ENCODE data around the gene KIF1A. TPM values are rescaled to one million over a fixed set of nuclear protein-coding genes. Genes with fewer than 3 reads are reported as not detected.

Gene KIF1A
- total and polyA plus RNA-seq, 2 of the 13 experiments (the other 11 are each of a cell fraction or from before 2014, with no cell fraction given), result 0.01 TPM; not detected in 1

DNA sequence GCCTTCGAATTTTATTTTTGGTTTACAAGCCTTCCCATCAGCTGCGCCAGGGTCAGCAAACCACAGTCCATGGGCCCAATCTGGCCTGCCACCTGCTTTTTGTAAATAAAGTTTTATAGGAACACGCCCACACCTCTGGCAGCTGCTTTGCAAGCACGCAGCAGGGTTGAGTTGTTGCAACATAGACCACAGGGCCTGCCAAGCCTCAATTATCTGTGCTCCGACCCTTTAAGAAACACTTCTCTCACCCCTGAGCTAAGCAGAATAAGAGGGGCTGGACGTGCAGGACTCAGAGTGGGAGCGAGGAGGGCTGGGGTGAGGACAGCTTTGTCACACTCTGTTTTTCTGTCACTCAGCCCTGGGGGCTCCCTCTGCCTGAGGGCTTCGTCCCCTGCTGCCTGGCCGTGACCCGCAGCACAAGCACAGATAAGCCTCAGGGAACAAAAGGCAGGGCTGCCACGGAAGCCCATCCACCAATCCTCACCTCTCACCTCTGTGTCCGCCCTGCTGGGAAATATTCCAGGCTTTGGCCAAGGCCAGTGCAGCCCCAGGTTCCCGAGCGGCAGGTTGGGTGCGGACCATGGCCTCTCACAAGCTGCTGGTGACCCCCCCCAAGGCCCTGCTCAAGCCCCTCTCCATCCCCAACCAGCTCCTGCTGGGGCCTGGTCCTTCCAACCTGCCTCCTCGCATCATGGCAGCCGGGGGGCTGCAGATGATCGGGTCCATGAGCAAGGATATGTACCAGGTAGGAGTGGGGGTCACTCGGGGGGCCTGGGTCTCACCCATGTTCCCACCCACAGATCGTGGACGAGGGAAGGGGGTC lies 48.5 kb upstream of the KIF1A start, which contains the start of gene AGXT (continued):
- TF ChIP-seq ZNF441 (CRISPR knock-in tag; IDR thresholded peaks at IDR 0.05; ENCODE audit: borderline replicate concordance) (peak; percentile 59; the same call in 1 of the 2 replicates), CREM (IDR thresholded peaks at IDR 0.05) (peak; percentile 23), CREM (CRISPR knock-in tag; IDR thresholded peaks at IDR 0.05) (no peak), ZFY (CRISPR knock-in tag; IDR thresholded peaks at IDR 0.05) (peak; percentile 78), SAFB2 (CRISPR knock-in tag; IDR thresholded peaks at IDR 0.05; ENCODE audit: borderline replicate concordance, low read depth) (peak; percentile 43; the same call in 1 of the 2 replicates), ZNF761 (CRISPR knock-in tag; conservative IDR thresholded peaks at IDR 0.05) (peak; percentile 56), ATF7 (IDR thresholded peaks at IDR 0.05) (no peak), ATF7 (CRISPR knock-in tag; IDR thresholded peaks at IDR 0.05) (peak; percentile 71), ZNF670 (CRISPR knock-in tag; IDR thresholded peaks at IDR 0.05; ENCODE audit: borderline replicate concordance) (no peak; the same call in 1 of the 2 replicates), ZNF331 (CRISPR knock-in tag; IDR thresholded peaks at IDR 0.05) (peak; percentile 62; the same call in 1 of the 2 replicates), SCMH1 (CRISPR knock-in tag; IDR thresholded peaks at IDR 0.05; ENCODE audit: borderline replicate concordance) (no peak), ZSCAN12 (CRISPR knock-in tag; IDR thresholded peaks at IDR 0.05) (peak; percentile 67; the same call in 1 of the 2 replicates), ARID2 (CRISPR knock-in tag; IDR thresholded peaks at IDR 0.05; ENCODE audit: borderline replicate concordance) (no peak)
- TF ChIP-seq, protein P1, sequence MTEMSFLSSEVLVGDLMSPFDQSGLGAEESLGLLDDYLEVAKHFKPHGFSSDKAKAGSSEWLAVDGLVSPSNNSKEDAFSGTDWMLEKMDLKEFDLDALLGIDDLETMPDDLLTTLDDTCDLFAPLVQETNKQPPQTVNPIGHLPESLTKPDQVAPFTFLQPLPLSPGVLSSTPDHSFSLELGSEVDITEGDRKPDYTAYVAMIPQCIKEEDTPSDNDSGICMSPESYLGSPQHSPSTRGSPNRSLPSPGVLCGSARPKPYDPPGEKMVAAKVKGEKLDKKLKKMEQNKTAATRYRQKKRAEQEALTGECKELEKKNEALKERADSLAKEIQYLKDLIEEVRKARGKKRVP (CRISPR knock-in tag; IDR thresholded peaks at IDR 0.05), result peak in 1 of 2 experiments; percentile 63; a peak in 2 of 4 replicates
- TF ChIP-seq, protein P2, sequence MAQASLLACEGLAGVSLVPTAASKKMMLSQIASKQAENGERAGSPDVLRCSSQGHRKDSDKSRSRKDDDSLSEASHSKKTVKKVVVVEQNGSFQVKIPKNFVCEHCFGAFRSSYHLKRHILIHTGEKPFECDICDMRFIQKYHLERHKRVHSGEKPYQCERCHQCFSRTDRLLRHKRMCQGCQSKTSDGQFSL (CRISPR knock-in tag; IDR thresholded peaks at IDR 0.05), result peak; percentile 94
- TF ChIP-seq, protein P3, sequence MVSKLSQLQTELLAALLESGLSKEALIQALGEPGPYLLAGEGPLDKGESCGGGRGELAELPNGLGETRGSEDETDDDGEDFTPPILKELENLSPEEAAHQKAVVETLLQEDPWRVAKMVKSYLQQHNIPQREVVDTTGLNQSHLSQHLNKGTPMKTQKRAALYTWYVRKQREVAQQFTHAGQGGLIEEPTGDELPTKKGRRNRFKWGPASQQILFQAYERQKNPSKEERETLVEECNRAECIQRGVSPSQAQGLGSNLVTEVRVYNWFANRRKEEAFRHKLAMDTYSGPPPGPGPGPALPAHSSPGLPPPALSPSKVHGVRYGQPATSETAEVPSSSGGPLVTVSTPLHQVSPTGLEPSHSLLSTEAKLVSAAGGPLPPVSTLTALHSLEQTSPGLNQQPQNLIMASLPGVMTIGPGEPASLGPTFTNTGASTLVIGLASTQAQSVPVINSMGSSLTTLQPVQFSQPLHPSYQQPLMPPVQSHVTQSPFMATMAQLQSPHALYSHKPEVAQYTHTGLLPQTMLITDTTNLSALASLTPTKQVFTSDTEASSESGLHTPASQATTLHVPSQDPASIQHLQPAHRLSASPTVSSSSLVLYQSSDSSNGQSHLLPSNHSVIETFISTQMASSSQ (IDR thresholded peaks at IDR 0.05; ENCODE audit: low read depth), result no peak
- TF ChIP-seq, protein P3 (CRISPR knock-in tag; IDR thresholded peaks at IDR 0.05; ENCODE audit: borderline replicate concordance), result peak; percentile 63; the same call in 1 of the 2 replicates
- TF ChIP-seq, protein P4, sequence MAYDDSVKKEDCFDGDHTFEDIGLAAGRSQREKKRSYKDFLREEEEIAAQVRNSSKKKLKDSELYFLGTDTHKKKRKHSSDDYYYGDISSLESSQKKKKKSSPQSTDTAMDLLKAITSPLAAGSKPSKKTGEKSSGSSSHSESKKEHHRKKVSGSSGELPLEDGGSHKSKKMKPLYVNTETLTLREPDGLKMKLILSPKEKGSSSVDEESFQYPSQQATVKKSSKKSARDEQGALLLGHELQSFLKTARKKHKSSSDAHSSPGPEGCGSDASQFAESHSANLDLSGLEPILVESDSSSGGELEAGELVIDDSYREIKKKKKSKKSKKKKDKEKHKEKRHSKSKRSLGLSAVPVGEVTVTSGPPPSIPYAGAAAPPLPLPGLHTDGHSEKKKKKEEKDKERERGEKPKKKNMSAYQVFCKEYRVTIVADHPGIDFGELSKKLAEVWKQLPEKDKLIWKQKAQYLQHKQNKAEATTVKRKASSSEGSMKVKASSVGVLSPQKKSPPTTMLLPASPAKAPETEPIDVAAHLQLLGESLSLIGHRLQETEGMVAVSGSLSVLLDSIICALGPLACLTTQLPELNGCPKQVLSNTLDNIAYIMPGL (CRISPR knock-in tag; IDR thresholded peaks at IDR 0.05; ENCODE audit: borderline replicate concordance in 1 of 2, low read depth in 1 of 2), result peak in 1 of 2 experiments; percentile 77; a peak in 1 of 4 replicates
- TF ChIP-seq, protein P5, sequence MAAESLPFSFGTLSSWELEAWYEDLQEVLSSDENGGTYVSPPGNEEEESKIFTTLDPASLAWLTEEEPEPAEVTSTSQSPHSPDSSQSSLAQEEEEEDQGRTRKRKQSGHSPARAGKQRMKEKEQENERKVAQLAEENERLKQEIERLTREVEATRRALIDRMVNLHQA (CRISPR knock-in tag; IDR thresholded peaks at IDR 0.05), result no peak
